HG03060 (cell line): Measurements from ENCODE around the gene IL16.
"Not testable (repeated sequence)": the region's sequence is repeated elsewhere in the genome, so short reads cannot be mapped to it uniquely, and the experiment has no call there.

Experiments used
- ATAC-seq: cut with Tn5 transposase; IDR thresholded peaks from one replicate; pipeline ENCODE4 v1.9.1; 2021; ENCODE audit warnings: low read depth, moderate number of reproducible peaks; ENCODE audit not compliant: unreplicated experiment

Gene IL16

DNA sequence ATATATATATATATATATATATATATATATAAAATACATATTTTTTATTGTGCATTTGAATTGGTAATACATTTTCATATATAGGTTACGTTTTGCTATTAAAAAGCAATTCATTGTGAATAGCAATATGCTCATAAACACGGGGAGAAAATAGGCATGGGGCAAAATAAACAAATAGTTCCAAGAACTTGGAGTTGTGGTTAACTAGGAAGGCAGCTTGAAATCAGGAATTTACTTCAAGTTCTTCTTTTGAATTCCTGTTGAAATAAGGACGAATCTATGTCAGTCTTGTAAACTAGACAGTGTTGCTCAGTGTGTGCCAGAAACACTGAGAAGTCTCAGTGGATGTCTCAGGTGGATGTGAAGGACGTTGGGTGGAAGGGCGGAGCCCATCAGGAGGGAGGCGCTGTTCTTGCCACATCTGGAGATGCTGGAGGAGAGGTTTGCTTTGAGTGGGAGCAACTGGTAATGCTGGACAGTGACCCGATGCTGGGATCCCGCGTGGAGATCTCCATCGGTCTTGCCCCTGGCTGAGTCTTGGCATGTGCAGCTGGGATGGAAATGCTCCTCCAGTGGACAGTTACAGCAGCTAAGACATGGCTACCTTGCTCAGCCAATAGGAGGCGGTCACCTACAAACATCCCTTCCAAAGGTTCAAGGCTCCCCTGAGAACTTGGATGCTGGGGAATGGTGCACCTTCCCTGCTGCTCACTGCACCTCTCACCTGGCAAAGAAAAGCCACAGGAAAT is 2.5 kb downstream of the IL16 start:
- ATAC-seq: no peak

DNA sequence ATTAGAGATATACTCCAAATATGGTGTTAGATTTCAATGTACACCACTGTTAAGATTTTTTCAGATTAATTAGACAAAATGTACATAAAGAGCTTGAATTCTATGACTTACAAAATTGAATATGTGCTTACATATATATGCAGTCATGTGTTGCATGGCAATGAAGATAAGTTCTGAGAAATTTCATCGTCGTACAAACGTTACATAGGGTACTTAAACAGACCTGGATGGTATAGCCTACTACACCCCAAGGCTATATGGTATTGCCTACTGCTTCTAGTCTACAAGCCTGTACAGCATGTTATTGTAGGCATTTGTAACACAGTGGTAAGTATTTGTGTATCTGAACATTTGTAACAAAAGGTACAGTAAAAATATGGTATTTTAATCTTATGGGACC is 9.3 kb downstream of the IL16 start:
- no peak for ATAC-seq

DNA sequence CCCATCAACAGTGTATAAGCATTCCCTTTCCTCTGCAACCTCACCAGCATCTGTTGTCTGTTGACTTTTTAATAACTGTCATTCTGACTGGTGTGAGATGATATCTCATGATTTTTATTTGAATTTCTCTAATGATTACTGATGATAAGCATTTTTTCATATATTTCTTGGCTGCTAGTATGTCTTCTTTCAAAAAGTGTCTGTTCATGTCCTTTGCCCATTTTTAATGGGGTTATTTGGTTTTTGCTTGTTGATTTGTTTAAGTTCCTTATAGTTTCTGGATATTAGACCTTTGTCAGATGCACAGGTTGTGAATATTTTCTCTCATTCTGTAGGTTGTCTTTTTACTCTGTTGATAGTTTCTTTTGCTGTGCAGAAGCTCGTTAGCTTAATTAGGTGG is 11.3 kb downstream of the IL16 start:
- ATAC-seq: not testable (repeated sequence)

DNA sequence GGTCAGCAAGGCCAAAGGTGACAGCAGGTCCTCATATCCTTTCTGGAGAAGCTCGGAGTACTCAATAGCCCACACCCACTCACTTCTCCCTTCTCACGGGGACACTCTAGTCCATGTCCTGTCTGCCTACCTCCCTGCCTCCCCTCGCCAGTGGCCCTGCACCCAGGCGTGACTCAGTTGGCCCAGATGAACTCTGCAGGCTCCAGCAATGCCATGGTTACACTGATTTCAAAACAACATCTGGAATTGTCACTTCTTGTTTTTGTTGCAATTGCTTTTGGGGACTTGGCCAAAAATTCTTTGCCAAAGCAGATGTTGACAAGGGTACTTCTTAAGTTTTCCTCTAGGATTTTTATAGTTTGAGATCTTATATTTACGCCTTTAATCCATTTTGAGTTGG is 13.0 kb downstream of the IL16 start:
- no peak for ATAC-seq

DNA sequence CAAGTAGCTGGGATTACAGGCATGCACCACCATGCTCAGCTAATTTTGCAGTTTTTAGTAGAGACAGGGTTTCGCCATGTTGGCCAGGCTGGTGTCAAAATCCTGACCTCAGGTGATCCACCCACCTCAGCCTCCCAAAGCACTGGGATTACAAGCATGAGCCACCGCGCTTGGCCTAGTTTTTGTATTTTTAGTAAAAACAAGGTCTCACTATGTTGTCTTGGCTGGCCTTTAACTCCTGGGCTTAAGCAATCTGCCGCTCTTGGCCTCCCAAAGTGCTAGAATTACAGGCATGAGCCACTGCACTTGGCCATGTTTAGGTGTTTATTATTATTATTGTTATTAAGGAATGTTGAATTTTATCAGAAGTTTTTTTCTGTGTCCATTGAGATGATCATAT is 14.7 kb downstream of the IL16 start:
- ATAC-seq: no peak

DNA sequence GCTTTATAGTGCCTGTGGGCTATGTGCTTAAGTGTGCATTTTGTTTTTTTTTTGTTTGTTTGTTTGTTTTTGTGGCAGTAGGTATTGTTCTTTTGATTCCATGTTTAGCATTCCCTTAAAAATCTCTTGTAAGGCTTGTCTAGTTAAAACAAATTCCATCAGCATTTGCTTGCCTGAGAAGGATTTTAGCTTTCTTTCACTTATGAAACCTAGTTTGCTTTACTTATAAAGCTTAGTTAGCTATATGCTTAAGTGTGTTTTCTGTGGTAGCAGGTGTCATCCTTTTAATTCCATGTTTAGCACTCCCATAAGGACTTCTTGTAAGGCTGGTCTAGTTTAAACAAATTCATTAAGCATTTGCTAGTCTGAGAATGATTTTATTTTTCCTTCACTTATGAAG is 17.3 kb downstream of the IL16 start:
- ATAC-seq: no peak

DNA sequence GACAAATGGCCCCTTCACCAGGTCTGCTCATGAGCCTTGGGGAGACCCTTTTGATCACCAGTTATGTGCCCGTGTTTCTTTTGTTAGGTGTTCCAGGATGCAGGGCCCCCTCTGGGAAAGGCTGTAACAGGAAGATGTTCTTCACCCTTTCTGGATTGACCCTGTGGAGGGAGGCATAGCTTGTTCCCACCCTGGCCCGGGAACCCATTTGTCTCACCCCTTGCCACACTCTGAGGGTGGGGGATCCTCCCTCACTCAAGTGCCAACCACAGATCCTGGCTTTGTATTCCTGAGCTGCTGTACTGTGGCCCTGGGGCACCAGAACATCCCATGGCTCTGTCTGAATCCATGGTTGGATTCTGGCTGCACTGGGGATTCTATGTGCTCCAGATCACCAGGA is 18.9 kb downstream of the IL16 start:
- ATAC-seq: no peak

DNA sequence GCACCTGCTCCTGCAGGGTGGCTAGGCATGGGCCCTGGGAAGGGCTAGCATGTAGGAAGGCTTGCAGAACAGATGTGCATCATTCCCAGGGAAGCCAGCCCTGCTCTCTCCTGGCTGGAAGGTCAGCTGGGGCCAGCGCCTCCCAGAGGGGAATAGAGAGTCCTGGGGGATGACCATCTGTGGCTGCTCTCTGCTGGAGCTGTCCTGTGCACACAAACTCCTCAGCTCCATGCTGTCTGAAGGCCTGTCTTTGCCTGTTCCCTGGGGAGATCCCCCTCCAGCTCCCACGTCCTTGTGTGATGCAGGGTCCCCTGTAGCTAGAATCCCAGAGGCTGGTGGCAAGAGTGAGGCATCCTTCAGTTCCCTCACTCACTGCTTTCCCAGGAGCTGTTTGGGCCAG is 19.3 kb downstream of the IL16 start:
- no peak for ATAC-seq

DNA sequence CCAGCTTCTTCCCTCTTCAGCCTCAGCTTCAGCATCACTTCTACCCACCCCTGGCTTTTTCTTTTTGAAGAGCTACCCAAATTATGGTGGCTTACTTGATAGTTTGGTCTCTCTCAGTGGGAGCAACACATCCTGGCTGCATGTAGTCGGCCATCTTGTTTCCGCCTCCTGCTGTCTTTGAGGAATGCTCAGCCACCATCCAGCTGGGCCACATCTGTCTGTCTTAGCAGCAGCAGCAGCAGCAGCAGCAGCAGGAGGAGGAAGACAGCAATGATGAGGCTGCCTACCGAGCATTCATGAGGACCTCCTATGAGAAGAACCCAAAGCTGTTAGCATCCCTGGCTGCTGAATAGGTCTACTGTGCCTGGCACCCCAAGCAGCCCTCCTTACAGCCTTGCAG is 19.7 kb downstream of the IL16 start:
- ATAC-seq: no peak

DNA sequence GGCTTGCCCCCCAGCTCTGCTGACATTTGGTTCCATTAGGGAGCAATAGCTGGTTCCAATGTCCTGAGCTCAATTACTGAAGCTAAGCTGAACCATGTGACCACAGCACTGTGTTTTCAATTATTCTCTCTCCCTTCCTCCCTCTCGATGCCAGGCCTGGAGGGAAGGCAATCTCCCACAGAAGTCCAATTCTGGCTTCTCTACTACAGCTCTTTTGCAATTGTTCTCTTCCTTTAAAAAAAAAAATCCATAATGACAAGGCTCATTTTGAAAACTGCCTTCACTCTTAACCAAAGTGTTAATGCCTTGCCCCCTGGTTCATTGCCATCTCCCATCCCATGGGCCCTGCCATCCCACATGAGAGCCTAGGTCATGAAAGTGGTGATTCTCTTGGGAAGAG is 24.8 kb downstream of the IL16 start:
- ATAC-seq: no peak

DNA sequence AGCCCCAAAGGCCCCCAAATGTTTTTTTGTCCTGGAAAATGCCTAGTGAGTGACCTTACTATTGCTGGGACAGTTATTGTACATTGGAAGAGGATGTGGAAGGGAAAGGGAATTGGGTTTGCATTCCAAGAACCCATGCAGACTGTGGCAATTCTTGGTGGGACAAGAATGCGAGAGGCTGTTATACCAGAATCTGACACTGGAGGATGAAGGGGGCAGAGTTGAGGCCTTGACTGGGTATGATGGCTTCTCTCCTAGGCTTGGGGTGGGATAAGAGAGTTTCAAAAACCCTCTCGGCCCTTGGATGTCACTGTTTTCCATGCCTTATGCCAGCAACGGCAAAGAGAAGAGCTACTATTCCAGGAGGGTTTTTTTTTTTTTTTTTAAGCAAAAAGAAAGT is 25.3 kb downstream of the IL16 start:
- no peak for ATAC-seq

DNA sequence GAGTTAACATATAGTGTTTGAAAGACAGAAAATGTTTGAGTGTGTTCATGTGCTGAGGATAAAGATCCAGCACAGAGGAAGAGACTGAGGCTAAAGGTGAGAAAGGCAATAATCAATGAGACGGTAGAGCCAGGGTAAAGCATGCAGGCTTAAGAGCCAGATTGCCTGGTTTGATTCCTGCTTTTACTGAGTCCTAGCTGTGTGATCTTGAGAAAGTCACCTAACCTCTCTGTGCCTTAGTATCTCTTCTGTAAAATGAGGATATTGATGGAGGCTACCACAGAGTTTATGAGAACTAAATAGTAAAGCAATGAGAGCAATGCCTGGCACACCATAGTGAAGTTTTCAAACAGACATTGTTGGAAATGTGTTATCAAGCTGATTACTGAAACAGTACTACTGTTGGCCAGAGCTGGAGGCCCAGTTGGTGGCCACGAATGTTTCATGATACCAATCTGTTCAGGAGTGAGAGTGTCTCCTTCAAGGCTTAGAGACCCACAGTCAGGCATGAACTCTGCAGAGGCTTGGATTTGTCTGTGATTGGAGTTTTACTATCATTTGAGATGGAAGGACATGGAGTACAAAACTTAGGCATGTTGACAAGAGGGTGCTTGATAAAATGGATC is 26.8 kb downstream of the IL16 start:
- no peak for ATAC-seq

DNA sequence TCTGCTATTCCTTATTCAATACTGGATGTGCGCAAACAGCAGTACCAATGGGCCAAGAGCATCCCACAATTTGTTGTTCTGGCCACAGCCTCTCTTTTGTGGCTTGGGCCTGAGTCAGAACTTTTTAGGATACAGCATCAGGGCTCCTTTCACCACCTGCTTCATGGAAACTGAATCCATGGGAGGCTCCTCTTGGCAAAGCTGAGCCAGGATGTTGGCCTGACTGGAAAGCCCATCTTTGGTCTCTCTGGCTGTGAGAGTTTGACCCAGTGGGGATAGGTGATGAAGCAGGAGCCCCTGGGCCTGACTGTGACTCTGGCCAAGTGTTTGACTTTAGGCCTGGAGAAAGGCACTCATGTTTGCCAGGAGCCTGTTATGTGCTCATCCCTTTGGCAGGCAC is 27.6 kb downstream of the IL16 start:
- no peak for ATAC-seq

DNA sequence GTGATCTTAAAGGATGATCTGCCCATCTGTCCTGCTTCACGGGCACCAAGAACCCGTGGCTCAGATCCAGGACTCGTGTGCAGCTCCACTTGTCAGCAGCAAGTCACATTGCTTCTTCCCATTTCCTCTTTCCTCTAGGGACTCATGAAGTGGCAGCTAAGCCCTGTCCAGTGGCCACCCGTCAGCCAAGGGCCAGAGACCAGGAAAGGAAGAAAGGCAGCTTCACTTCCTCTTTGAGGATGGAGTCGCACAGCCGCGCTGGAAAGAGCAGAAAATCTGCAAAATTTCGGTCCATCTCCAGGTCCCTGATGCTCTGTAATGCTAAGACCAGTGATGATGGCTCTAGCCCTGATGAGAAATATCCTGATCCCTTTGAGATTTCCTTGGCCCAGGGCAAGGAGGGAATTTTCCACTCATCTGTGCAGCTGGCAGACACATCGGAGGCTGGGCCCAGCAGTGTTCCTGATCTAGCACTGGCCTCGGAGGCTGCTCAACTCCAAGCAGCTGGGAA is 28.5 kb downstream of the IL16 start:
- ATAC-seq: no peak

DNA sequence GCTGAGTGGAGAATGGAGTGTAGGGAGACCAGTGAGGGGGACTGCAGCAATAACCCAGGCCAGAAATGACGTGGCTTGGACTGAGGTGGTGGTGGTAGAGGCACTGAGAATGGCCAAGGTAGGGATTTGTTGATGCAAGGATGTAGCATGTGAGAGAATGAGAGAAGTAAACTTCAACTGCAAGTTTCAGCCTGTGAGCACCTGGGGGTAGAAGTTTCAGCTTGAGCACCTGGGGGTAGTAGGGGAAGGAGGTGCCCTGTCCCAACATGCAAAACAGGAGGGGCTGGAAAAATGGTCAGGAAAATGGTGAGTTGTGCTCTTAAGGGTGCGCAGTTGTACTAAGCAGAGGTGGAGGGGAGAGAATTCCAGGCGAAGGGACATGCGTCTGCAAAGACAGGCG is 31.0 kb downstream of the IL16 start:
- ATAC-seq: no peak

DNA sequence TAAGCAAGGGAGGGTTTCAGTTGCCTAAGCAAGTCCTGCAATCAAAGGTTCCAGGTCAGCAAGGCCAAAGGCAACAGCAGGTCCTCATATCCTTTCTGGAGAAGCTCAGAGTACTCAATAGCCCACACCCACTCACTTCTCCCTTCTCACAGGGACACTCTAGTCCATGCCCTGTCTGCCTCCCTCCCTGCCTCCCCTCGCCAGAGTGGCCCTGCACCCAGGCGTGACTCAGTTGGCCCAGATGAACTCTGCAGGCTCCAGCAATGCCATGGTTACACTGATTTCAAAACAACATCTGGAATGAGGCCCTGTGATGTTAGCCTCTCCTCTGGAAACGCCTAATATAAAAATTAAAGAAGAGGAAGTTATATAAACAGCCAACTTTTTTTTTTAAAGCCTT is 32.9 kb downstream of the IL16 start:
- no peak for ATAC-seq

DNA sequence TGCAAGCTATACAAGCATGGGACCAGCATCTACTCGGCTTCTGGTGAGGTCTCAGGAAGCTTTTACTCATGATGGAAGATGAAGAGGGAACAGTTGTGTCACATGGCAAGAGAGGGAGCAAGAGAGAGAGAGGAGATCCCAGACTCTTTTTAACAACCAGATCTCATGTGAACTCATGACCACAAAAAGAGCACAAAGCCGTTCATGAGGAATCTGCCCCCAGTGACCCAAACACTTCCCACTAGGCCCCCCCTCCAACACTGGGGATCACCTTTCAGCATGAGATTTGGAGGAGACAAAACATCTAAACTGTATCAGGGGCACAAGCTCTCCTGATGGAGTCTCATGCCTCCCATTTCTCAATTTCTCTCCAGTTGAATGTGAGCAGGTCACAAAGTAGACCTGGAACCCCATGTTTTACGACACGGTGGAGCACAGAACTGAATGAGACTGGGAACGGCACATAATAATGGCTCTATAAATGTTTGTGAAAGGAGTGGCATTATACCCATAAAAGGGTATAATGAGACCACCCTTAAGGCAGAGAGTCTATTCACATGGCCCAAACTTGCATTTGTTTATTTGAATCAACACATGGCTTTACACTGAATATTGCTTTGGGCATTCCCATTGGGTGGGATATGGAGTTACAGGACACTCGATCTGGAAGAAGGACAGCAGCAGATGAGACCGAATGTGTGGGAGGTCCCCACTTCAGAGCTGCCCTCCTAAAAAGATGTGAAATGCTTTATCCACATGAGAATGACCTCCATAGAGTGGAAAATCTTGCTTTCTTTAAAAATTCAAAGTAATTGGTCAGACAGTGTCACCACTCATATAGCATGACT is 38.8 kb downstream of the IL16 start:
- ATAC-seq: no peak

DNA sequence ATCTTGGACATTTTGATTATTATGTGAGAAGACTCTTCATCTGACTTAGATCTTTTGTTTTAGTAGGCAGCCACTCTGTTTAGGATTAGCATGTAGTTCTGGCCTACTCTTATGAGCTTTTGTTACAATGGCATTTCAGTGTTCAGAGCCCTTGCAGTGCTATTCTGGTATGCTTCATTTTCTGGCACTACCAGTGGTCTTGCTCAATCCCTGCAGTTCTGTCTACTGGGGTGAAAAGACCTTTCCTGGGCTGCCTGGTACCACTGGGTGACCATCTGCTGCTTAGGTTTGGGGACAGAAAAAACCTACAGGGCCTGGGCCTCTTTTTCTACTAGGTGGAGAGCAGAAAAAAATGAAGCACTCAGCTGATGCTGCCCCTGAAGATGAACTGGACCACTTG is 42.5 kb downstream of the IL16 start:
- ATAC-seq: no peak

DNA sequence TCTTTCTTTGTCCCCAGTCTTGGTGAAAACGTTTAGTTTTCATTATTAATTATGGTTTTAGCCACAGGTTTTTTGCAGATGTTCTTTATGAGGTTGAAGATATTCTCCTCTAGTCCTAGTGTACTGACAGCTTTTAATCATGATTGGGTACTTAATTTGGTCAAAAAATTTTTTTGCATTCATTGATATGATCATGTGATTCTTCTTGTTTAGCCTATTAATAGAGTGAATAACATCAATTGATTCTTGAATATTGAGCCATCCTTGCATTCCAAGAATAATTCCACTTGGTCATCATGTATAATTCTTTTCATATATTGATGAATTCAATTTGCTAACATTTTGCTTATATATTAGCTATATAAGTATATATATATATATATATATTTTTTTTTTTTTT is 46.1 kb downstream of the IL16 start:
- no peak for ATAC-seq

DNA sequence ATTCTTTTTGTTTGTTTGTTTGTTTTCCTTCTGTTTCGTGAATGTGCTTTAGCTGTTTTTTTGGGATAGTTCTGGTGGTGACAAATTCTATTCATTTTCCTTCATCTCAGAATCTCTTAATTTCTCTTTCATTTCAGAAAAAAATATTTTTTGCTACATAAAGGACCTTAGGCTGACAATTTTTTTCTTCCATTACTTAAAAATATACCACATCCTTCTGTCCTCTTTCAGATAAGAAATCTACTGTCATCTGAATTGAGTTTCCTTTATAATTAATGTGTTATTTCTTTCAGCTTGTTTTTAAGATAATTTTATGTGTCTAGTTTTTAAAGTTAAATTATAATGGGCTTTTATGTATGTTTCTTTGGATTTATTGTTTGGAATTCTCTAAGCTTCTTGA is 47.6 kb downstream of the IL16 start:
- ATAC-seq: no peak

DNA sequence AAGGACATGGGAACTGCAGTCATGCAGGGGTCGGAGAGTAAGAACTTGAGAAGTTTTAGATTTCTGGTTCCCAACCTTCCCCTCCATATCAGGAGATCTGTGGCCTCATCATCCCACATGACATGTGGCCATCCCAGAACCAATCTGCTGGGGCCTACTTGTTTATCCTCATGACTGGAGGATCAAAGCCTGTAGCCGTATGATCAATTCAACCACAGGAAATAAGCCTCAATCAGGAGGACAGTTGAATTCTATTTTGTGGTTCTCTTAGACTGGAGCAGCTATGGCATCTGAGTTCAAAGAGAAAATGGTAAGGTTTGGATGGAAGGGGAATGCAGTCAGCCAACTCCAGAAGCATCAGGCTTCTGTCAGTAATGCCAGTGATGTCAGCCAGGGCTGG is 57.2 kb downstream of the IL16 start:
- no peak for ATAC-seq
